ENCODE data around the gene DHPS. TPM values are rescaled to one million over a fixed set of nuclear protein-coding genes. Genes with fewer than 3 reads are reported as not detected.

DHPS gene
- total RNA-seq, 4 donors from 2014 or later, result 117 to 180 (median 160) TPM

GRCh38 chr19:12656899-12657571 lies 24.6 kb downstream of the DHPS start:
- no peak overlapping the region for H3K4me3 ChIP-seq
- no peaks in the 10 kb centered on the region for H3K4me1 ChIP-seq
- H3K27ac ChIP-seq, result no peak overlapping the region
- no peak for DNase-seq (ENCODE audit: low spot score in 2 of 2)
- H3K27me3 ChIP-seq, result no peaks in the 10 kb centered on the region
- H3K9me3 ChIP-seq, result no peaks in the 10 kb centered on the region
- TF ChIP-seq CTCF (IDR thresholded peaks at IDR 0.05), result no peak
- no peak for TF ChIP-seq EP300 (IDR thresholded peaks at IDR 0.05)
- no peak for TF ChIP-seq POLR2A (IDR thresholded peaks at IDR 0.05)
- H3K36me3 ChIP-seq, result peaks cover 3 to 91% (median 25%) of the 10 kb centered on the region in 3 donors
- 65 to 69% methylated on average over 50 of the region's 50 CpGs for WGBS, 2 donors

- 95 to 96% methylated on average over 8 of the region's 8 CpGs for WGBS, 2 donors
- peaks cover 3 to 87% (median 18%) of the 10 kb centered on the region in 3 donors for H3K36me3 ChIP-seq
- DNase-seq (ENCODE audit: low spot score in 2 of 2), result no peak
- no peak overlapping the region for H3K27ac ChIP-seq
- no peaks in the 10 kb centered on the region for H3K27me3 ChIP-seq
- no peaks in the 10 kb centered on the region for H3K9me3 ChIP-seq
- H3K4me1 ChIP-seq, result no peaks in the 10 kb centered on the region
- no peak overlapping the region for H3K4me3 ChIP-seq
- TF ChIP-seq CTCF (IDR thresholded peaks at IDR 0.05) (no peak), EP300 (IDR thresholded peaks at IDR 0.05) (no peak), POLR2A (IDR thresholded peaks at IDR 0.05) (no peak)
Observed at GRCh38 chr19:12655546-12655945, 26.1 kb downstream of the DHPS start.

- no peak overlapping the region for H3K4me3 ChIP-seq
- peaks cover 3 to 54% (median 12%) of the 10 kb centered on the region in 3 donors for H3K36me3 ChIP-seq
- no peak for TF ChIP-seq CTCF (IDR thresholded peaks at IDR 0.05)
- no peak for TF ChIP-seq POLR2A (IDR thresholded peaks at IDR 0.05)
- TF ChIP-seq EP300 (IDR thresholded peaks at IDR 0.05), result no peak
- no peaks in the 10 kb centered on the region for H3K9me3 ChIP-seq
- no peak overlapping the region for H3K27ac ChIP-seq
- H3K4me1 ChIP-seq, result peaks cover 0 to 15% (median 7%) of the 10 kb centered on the region in 4 donors
- WGBS, 2 donors, result 84 to 92% methylated on average over 4 to 6 of the region's 6 CpGs
- no peaks in the 10 kb centered on the region for H3K27me3 ChIP-seq
- DNase-seq (ENCODE audit: low spot score in 2 of 2), result no peak
Observed at GRCh38 chr19:12652219-12652618, 29.5 kb downstream of the DHPS start.

- Histone ChIP-seq H3K9me3 (no peaks in the 10 kb centered on the region), H3K27ac (no peak overlapping the region), H3K36me3 (peaks cover 0 to 38% (median 3%) of the 10 kb centered on the region in 3 donors), H3K4me3 (no peak overlapping the region), H3K4me1 (peaks cover 0 to 16% (median 7%) of the 10 kb centered on the region in 4 donors), H3K27me3 (no peaks in the 10 kb centered on the region)
- 94 to 97% methylated on average over 10 of the region's 10 CpGs for WGBS, 2 donors
- TF ChIP-seq CTCF (IDR thresholded peaks at IDR 0.05) (no peak), POLR2A (IDR thresholded peaks at IDR 0.05) (no peak), EP300 (IDR thresholded peaks at IDR 0.05) (no peak)
- no peak for DNase-seq (ENCODE audit: low spot score in 2 of 2)
Observed at GRCh38 chr19:12649941-12650340, 31.7 kb downstream of the DHPS start.

- Histone ChIP-seq H3K27ac (no peak overlapping the region), H3K4me1 (peaks cover 0 to 16% (median 7%) of the 10 kb centered on the region in 4 donors), H3K27me3 (no peaks in the 10 kb centered on the region), H3K36me3 (peaks cover 0 to 28% (median 0%) of the 10 kb centered on the region in 3 donors), H3K4me3 (peak overlapping the region in 3 of 4 donors; percentile 4 to 40 (median 20)), H3K9me3 (no peaks in the 10 kb centered on the region)
- DNase-seq (ENCODE audit: low spot score in 2 of 2), result no peak
- 11 to 18% methylated on average over 28 to 29 of the region's 29 CpGs for WGBS, 2 donors
- TF ChIP-seq CTCF (IDR thresholded peaks at IDR 0.05) (no peak), POLR2A (IDR thresholded peaks at IDR 0.05) (no peak), EP300 (IDR thresholded peaks at IDR 0.05) (no peak)
Observed at GRCh38 chr19:12648088-12648487, 33.6 kb downstream of the DHPS start.
